Fibroblast of skin of left quadriceps (primary cell): ENCODE data around the gene VGF.
"Not testable (repeated sequence)": the region's sequence is repeated elsewhere in the genome, so short reads cannot be mapped to it uniquely, and the experiment has no call there.

Experiments
- DNase-seq, 2 experiments: peaks; one replicate each; pipeline ENCODE4 v3.0.0-alpha.2; 2013; ENCODE audit warnings: low read depth in 2 of 2

Gene VGF

DNA sequence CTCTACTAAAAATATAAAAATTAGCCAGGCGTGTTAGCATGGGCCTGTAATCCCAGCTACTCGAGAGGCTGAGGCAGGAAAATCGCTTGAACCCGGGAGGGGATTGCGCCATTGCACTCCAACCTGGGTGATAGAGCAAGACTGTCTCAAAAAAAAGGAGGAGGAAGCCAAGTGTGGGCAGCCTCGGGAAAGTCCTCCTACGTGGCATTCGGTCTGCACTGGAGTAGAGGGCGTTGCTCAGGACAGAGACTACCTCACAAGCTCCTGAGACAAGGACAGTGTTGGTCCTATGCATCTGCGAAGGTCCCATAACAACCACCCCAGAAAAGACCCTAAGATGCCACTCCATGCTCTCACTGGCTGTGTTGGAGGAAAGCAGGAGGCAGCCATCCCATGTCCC, 48.5 kb downstream of the VGF start:
- no peak for DNase-seq

DNA sequence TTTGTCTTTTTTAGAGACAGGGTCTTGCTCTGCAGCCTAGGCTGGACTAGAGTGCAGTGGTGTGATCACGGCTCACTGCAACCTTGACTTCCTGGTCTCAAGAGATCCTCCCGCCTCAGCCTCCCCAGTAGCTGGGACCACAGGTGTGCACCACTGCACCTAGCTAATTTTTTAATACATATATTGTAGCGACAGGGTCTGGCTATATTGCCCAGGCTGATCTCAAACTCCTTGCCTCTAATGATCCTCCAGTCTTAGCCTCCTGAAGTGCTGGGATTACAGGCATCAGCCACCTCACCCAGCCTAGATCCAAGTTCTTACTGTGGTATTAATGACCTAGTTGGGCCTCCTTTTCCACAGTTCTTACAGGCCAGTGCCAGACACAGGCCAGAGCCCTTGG, 50.2 kb downstream of the VGF start:
- no peak for DNase-seq

GRCh38 chr7:101114492-101114891, 50.9 kb downstream of the VGF start:
- no peak for DNase-seq

DNA sequence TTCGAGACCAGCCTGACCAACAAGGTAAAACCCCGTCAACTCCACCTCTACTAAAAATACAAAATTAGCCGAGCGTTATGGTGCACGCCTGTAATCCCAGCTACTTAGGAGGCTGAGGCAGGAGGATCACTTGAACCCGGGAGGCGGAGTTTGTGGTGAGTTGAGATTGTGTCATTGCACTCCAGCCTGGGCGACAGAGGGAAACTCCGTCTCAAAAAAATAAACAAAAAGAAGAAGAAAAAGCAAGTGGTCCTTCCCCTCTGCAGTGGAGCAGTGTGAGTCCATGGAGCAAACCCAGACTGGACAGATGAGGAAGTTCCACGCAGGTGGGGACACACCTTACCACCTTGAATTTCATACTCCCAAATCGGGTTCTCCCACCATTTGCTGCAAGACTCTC, 51.5 kb downstream of the VGF start:
- no peak for DNase-seq

DNA sequence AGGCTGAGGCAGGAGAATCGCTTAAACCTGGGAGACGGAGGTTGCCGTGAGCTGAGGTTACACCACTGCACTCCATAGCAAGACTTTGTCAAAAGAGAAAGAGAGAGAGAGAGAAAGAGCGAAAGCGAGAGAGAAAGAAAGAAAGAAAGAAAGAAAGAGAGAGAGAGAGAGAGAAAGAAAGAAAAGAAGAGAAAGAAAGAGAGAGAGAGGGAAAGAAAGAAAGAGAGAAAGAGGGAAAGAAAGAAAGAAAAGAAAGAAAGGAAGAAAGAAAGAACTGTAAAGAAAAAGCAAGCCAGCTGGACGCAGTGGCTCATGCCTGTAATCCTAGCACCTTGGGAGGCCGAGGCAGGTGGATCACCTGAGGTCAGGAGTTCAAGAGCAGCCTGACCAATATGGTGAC, 52.2 kb downstream of the VGF start:
- DNase-seq, result not testable (repeated sequence)
